Caco-2 (cell line): ENCODE results near the gene ADAMTS4. TPM values are rescaled to one million over a fixed set of nuclear protein-coding genes. Genes with fewer than 3 reads are reported as not detected.

ENCODE experiments used
- BruUV-seq: library from RNA; stranded (reverse); fragments of 400-500 nt; replicated peaks from 2 replicates; lab custom pipeline; 2021; lab: Mats Ljungman, UMichigan
- CTCF ChIA-PET: fragments of 300-600 bp; sonication (Branson Sonifier 250); formaldehyde crosslinking; loops from one replicate; lab custom pipeline; 2022; ENCODE audit warnings: antibody characterized with exemption; lab: Charles Lee
- POLR2A ChIA-PET: fragments of 300-600 bp; sonication (Branson Sonifier 250); formaldehyde crosslinking; loops from one replicate; lab custom pipeline; 2022; ENCODE audit warnings: antibody characterized with exemption; lab: Charles Lee
- DNase-seq, 2 experiments: peaks; one replicate each; pipeline versions ENCODE4 v3.0.0 to v3.0.0-alpha.2; 2020 to 2022
- H3K27me3 ChIP-seq: replicated peaks from 2 replicates; pipeline ENCODE4 v1.6.0; 2011; ENCODE audit warnings: low read length; ENCODE audit not compliant: control insufficient read depth, insufficient read depth
- H3K36me3 ChIP-seq: 2 replicates; pipeline ENCODE4 v1.5.1; 2011; ENCODE audit warnings: low read length; ENCODE audit not compliant: control insufficient read depth, insufficient read depth
- H3K4me1 ChIP-seq: fragments of 250-450 bp; sonication (Bioruptor Pico); 2 replicates; pipeline ENCODE4 v1.5.1; 2020; ENCODE audit warnings: mild to moderate bottlenecking
- H3K4me3 ChIP-seq: 2 replicates; pipeline ENCODE4 v1.5.1; 2011; ENCODE audit warnings: low read depth, mild to moderate bottlenecking, control low read depth, low read length
- H3K9me3 ChIP-seq: fragments of 250-450 bp; sonication (Bioruptor Pico); 2 replicates; pipeline ENCODE4 v1.5.1; 2020; ENCODE audit warnings: mild to moderate bottlenecking, moderate library complexity
- H3K27ac Mint-ChIP-seq: one replicate; pipeline ENCODE4 v1.8.0; 2022; ENCODE audit warnings: mixed read lengths; ENCODE audit not compliant: unreplicated experiment
- H3K27me3 Mint-ChIP-seq: one replicate; pipeline ENCODE4 v1.8.0; 2022; ENCODE audit warnings: mixed read lengths; ENCODE audit not compliant: insufficient read depth, unreplicated experiment
- H3K36me3 Mint-ChIP-seq: one replicate; pipeline ENCODE4 v1.8.0; 2022; ENCODE audit warnings: mild to moderate bottlenecking, mixed read lengths; ENCODE audit not compliant: insufficient read depth, unreplicated experiment
- H3K4me1 Mint-ChIP-seq: one replicate; pipeline ENCODE4 v1.8.0; 2022; ENCODE audit warnings: low read depth, mixed read lengths; ENCODE audit not compliant: unreplicated experiment
- H3K4me3 Mint-ChIP-seq: one replicate; pipeline ENCODE4 v1.8.0; 2022; ENCODE audit warnings: mild to moderate bottlenecking, moderate library complexity, mixed read lengths; ENCODE audit not compliant: unreplicated experiment
- H3K9me3 Mint-ChIP-seq: one replicate; pipeline ENCODE4 v1.8.0; 2022; ENCODE audit warnings: mixed read lengths; ENCODE audit not compliant: unreplicated experiment
- CTCF ChIP-seq, 2 experiments: fragments of 200-600 bp in 1 of 2; IDR thresholded peaks; 1 replicate in 1 of 2; 2 replicates in 1 of 2; pipeline versions ENCODE4 v1.5.1 to v1.8.0; 2011 to 2022; ENCODE audit warnings: antibody characterized with exemption in 1 of 2, control low read depth in 1 of 2, inconsistent platforms in 1 of 2, low read depth in 1 of 2, low read length in 1 of 2, mild to moderate bottlenecking in 1 of 2, moderate library complexity in 1 of 2; ENCODE audit not compliant: insufficient read depth in 1 of 2, severe bottlenecking in 1 of 2, unreplicated experiment in 1 of 2
- intact Hi-C: fragments of 100-400 bp; cut with micrococcal nuclease; formaldehyde crosslinking; loops from one replicate; pipeline ENCODE4 v1.10.0; 2022; ENCODE audit not compliant: unreplicated experiment
- total RNA-seq: library from RNA; stranded (reverse); gene quantifications from 2 replicates; pipeline ENCODE4 v1.2.3, GENCODE V29; 2022

Gene ADAMTS4
- total RNA-seq, 1 experiment from 2014 or later, result 0.32 TPM

GRCh38 chr1:161189036-161189435, 9.8 kb downstream of the ADAMTS4 start:
- no peaks in the 10 kb centered on the region for H3K27me3 Mint-ChIP-seq
- no peak overlapping the region for H3K4me3 Mint-ChIP-seq
- H3K36me3 Mint-ChIP-seq, result no peaks in the 10 kb centered on the region
- CTCF ChIA-PET, result no interaction called here
- BruUV-seq, result no TSS peak
- no peak for DNase-seq
- no peaks in the 10 kb centered on the region for H3K27me3 ChIP-seq
- intact Hi-C loops, result no loop called here
- no peak overlapping the region for H3K27ac Mint-ChIP-seq
- H3K9me3 Mint-ChIP-seq, result no peaks in the 10 kb centered on the region
- H3K9me3 ChIP-seq, result no peaks in the 10 kb centered on the region
- no peaks in the 10 kb centered on the region for H3K4me1 ChIP-seq
- POLR2A ChIA-PET, result no interaction called here
- H3K4me3 ChIP-seq, result no peak overlapping the region
- H3K36me3 ChIP-seq, result no peaks in the 10 kb centered on the region
- no peak for TF ChIP-seq CTCF (IDR thresholded peaks at IDR 0.05; ENCODE audit: insufficient read depth in 1 of 2, low read depth in 1 of 2, low read length in 1 of 2, severe bottlenecking in 1 of 2, unreplicated experiment in 1 of 2)
- peaks cover 6% of the 10 kb centered on the region for H3K4me1 Mint-ChIP-seq

GRCh38 chr1:161188381-161188780, 10.5 kb downstream of the ADAMTS4 start:
- Histone ChIP-seq H3K36me3 (no peaks in the 10 kb centered on the region), H3K4me3 (no peak overlapping the region), H3K9me3 (no peaks in the 10 kb centered on the region), H3K27me3 (no peaks in the 10 kb centered on the region), H3K4me1 (no peaks in the 10 kb centered on the region)
- no peak for TF ChIP-seq CTCF (IDR thresholded peaks at IDR 0.05; ENCODE audit: insufficient read depth in 1 of 2, low read depth in 1 of 2, low read length in 1 of 2, severe bottlenecking in 1 of 2, unreplicated experiment in 1 of 2)
- no TSS peak for BruUV-seq
- no peaks in the 10 kb centered on the region for H3K9me3 Mint-ChIP-seq
- CTCF ChIA-PET, result no interaction called here
- POLR2A ChIA-PET, result no interaction called here
- intact Hi-C loops, result no loop called here
- H3K36me3 Mint-ChIP-seq, result no peaks in the 10 kb centered on the region
- peaks cover 6% of the 10 kb centered on the region for H3K4me1 Mint-ChIP-seq
- no peaks in the 10 kb centered on the region for H3K27me3 Mint-ChIP-seq
- no peak overlapping the region for H3K4me3 Mint-ChIP-seq
- DNase-seq, result no peak
- H3K27ac Mint-ChIP-seq, result no peak overlapping the region

GRCh38 chr1:161187311-161187710, 11.5 kb downstream of the ADAMTS4 start:
- TF ChIP-seq CTCF (IDR thresholded peaks at IDR 0.05; ENCODE audit: insufficient read depth in 1 of 2, low read depth in 1 of 2, low read length in 1 of 2, severe bottlenecking in 1 of 2, unreplicated experiment in 1 of 2), result no peak
- ChIA-PET CTCF (no interaction called here), POLR2A (no interaction called here)
- no peak for DNase-seq
- Mint-ChIP-seq H3K4me1 (peaks cover 6% of the 10 kb centered on the region), H3K9me3 (no peaks in the 10 kb centered on the region), H3K27me3 (no peaks in the 10 kb centered on the region), H3K4me3 (no peak overlapping the region), H3K36me3 (no peaks in the 10 kb centered on the region), H3K27ac (no peak overlapping the region)
- H3K4me3 ChIP-seq, result no peak overlapping the region
- H3K9me3 ChIP-seq, result no peaks in the 10 kb centered on the region
- no peaks in the 10 kb centered on the region for H3K27me3 ChIP-seq
- no TSS peak for BruUV-seq
- no peaks in the 10 kb centered on the region for H3K4me1 ChIP-seq
- no peaks in the 10 kb centered on the region for H3K36me3 ChIP-seq
- intact Hi-C loops, result no loop called here
